GM19193 (cell line): Measurements from ENCODE around the gene IMMP2L.

Experiments
- POLR2A ChIP-seq: IDR thresholded peaks from 4 replicates; pipeline ENCODE4 v1.6.1; 2011; ENCODE audit not compliant: insufficient read depth, insufficient read length; ENCODE audit errors: extremely low read depth

Gene IMMP2L

DNA sequence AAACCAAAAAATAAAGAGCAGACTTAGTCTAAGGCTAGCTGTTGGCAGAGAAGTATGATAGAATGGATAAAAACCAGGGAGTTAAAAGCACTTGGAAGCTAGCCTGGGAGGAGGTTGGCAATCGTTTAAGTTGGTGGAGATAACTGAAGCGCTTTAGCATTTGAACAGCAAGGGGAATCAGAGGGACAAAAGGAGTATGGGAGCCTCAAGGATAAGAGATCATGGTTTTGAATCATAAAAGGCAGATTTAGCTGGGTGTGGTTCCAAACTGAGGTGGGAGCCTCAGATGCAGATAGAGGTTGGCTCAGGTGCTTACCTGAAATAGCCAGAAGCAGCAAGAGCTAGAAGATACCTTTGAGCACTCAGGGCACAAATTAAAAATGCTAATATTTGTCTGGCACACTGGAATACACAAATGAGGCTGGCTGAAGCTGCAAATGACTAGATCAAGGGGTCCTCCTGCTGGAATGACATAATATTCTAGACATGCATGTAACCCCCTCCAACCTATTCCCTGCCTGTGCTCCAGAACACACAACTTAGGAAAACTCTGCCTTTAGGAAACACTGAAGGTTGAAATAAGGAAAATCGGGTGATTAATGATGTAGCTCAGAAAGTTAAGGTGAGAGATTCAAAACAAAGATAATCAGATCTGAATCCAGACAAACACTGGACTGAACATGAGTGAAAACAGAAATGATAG, 843.6 kb downstream of the IMMP2L start:
- no peak for TF ChIP-seq POLR2A

DNA sequence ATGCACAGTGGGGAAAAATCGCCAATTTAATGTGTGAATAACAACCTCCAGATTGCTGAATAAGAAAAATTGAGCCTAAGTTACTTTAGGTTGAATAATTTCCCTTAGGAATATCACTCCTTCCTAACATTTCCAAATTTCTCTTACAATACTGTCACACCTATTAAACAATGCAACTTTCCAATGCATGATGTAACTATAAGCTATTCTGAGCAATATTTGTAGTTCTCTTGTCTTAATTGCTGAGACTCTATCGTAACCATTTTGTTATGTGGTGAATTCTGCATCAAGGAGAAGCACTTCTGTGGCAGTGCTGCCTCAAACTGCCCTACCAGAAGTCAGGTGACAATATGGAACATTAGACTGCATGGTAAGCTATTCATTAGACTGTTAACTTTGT, 858.1 kb downstream of the IMMP2L start:
- TF ChIP-seq POLR2A = no peak

DNA sequence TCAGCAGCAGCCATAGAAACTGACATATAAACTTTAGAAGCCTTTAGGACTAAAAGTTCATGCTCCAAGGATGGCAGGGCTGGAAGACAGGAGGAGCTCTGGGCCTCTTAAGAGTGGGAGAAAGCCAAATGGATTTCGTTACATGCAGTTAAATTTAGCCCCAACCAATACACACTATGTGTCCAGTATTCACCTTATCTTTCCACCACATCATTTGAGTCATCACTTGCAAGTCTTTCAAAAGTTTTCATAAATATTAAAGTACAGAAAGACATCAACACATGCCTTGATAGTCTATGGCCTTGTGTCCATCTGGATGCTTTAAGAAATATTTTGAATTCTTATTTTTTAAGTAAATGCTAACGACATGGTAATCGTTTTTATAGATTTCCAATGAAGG, 863.7 kb downstream of the IMMP2L start:
- TF ChIP-seq POLR2A = no peak

DNA sequence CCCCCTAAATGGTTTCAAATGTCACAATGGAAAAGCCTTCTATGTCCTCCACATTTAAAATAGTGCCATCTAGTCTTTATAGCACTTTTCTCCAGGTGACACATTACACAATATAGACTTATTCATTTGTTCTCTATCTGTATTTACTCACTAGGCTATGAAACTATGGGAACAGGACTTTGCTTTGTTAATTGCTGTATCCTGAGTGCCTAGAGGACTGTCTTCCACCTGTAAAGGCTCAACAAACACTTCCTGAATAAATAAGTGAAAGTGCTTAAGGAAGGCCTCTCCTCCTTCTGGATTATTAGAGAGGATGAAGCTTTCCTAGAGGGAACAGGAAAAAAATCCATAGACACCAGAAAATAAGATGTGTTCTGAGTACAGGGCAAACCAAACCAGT, 868.9 kb downstream of the IMMP2L start:
- no peak for TF ChIP-seq POLR2A

DNA sequence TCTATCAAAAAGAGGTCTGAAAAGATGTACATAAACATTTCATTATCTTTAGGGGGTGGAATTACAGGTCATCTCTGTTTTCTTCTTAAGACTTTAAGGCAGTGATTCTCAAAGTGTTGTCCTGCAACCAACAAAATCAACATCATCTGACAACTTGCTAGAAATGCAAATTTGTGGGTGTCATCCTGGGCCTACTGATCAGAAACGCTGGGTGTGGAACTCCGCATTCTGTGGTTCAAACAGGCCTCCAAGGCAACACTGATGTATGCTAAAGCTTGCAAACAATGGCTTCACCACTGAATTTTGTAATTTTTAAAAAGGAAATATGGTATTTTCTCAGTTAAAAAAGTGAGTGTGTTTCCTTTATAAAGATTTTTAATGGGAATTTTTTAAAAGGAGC, 873.4 kb downstream of the IMMP2L start:
- TF ChIP-seq POLR2A = no peak

DNA sequence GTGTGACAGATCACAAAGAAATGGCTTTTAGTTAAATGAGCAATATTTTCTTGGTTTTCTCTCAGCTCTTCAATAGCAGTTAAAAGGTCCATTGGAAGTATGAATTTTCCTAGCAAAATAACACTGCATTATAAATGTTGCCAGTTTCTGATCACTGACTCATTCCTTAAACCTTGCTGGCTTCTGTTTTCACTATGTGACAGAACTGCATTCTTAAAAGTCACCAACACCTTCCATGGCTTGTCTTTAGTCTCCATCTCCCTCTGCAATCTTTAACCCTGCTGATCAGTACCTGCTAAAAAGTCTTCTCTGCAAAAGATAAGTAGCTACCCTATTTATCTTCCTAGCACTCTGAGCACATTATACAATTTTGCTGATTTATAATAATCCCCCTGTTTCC, 876.4 kb downstream of the IMMP2L start:
- no peak for TF ChIP-seq POLR2A

DNA sequence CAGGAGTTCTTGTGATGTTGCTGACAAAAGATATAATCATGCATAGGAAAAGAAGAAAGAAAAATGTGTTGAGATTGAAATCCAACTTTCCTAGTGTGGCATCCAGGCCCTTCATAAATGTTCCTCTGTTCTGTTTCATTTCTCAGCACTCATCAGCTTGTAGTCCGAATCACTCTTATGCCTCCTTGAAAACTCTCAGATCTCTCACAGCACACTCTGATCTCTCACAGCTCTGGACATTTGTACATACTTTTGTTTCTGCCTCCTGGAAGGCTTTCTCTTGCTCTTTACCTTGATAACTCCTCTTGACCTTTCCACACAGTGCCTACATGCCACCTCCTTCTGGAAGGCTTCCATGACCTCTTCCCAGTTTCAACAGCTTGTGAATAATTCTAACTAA, 880.4 kb downstream of the IMMP2L start:
- no peak for TF ChIP-seq POLR2A

DNA sequence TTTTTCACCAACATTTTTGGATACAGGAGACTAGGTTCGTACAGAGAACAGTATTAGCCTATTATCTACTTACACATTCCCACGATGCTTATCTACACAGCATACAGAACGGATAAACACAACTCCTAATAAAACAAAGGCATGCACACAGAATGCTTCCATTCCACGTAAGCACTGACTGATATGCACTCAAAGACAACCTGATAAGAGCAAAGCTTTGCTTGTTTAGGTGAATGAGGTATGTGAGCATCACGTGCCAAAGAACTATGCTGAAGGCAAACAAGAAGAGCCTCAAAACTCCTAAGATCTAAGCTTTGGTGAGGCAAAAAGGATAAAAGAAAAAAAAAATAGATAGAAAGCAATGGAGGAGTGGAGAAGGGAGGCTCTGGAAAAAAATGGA, 884.9 kb downstream of the IMMP2L start:
- TF ChIP-seq POLR2A = no peak

DNA sequence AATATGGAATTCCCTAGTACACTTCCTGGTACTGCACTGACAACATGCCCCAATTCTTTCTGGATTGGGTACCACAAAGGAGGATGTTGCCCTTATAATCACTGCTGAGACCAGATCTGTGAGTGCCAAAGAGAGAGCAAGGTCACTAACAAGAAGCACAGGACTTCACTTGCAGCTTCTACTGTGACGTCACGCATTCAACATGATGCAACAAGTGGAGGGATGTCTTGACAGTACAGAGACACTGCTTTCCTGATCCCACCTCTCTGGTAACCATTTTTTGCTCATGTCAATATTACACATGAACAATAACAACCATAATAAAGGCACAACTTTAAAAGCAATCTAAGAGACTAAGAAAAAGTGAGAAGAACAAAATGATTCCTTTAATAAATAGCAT, 885.5 kb downstream of the IMMP2L start:
- TF ChIP-seq POLR2A = no peak

DNA sequence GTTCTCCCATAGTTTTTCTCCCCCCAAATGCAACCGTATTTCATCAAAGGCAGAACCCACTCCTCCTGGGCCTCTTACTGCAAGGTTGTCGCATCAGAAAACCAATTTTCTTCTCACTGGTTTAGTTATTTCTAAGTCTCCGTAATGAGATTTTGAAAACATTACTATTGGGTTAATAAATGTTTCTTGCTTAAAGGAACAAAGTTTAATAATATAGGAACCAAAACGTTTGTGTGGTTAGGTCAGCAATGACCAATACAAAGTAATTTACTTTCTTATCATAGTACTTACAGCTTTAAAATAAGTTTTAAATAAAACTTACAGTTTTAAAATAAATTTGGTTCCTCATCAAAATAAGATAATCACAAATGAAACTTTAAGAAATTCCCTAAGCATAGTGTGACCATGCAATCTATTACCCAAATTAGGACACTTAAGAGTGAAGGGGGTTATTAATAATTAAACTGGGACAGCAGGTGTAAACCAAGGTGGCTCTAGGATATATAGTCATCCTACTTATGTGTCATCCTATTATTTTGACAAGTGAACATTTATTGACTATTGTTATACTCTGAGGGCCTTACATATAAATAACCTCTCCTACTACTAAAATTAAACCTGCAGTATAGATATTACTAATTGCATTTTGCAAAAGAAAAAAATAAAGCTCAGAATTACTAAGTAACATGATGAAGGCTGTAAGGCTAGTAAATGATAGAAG, 886.7 kb downstream of the IMMP2L start:
- TF ChIP-seq POLR2A = no peak

DNA sequence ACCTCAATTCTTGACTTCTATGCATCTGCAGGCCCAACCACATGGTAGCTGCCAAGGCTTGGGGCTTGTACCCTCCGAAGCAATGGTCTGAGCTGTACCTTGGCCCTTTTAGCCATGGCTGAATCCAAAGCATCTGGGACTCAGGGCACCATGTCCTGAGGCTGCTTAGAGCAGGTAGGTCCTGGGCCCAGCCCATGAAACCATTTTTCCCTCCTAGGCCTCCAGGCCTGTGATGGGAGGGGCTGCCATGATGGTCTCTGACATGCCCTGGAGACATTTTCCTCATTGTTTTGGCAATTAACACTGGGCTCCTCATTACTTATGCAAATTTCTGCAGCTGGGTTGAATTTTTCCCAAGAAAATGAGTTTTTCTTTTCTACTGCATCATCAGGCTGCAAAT, 889.1 kb downstream of the IMMP2L start:
- TF ChIP-seq POLR2A = no peak

DNA sequence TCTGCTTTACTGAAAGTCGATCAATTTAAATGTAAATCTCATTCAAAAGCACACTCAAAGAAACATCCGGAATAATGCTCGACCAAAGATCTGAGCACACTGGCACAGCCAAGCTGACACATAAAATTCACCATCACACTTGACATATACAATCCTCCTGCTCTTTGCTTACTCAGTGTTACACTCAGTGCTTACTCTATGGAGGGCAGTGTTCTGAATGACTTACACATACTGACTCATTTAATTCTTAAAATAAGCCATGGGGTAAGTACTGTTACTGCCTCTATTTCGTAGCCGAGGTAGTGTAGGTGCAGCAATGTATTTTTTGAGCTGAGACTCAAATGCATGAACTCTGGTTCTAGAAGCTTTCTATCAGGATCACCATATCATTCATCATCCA, 892.9 kb downstream of the IMMP2L start:
- no peak for TF ChIP-seq POLR2A

DNA sequence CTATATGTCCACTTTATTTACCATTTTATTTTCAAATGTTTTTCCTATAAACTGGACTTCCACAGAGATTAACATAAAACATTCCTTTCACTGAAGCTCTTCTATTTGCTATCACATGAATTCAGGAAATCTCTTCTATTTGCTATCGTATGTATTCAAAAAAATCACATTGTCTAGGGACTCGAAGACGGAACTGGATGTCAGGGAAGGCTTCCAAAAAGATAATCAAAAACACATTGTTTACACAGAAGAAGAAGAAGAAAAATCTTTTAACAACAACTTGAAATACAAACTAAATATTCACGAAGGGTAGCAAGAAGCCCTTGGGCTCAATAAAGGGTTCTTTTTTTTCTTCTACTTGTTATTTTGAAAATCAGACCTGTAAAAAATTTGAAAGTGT, 897.5 kb downstream of the IMMP2L start:
- TF ChIP-seq POLR2A = no peak

DNA sequence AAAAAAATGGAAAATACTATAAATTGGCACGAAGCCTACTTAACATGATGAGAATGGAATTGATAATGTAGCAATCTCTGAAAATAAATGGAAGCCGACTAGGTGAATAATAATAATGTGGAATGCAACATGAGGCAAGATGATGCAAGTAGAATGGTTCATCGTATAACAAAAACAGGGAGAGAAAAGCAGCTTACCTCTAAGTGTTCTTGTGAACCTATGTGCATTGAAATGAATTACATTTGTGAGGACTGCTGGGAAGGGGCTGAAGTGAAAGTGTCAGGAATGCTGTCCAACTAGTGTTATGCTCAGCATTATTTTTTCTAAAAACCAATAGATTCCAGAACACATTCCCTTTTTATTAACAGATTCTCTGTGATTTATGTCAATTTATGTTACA, 912.0 kb downstream of the IMMP2L start:
- no peak for TF ChIP-seq POLR2A

DNA sequence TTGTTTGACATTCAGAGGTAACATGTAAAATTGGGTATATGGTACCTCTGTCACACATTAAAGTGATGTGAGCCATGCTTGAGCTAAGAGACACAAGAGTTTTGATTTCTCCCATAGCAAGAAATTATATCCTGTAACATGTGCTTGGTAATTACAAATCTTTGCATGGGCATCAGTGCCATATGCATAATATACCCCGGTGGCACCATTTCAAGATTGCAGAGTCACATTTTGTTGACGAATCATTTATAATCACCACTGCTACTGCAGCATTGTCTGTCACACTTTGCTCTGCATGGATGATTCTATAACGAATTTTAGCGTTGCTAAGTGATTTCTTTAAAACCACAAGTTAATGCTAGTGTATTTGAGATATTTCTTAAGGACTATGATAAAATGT, 915.0 kb downstream of the IMMP2L start:
- TF ChIP-seq POLR2A = no peak

DNA sequence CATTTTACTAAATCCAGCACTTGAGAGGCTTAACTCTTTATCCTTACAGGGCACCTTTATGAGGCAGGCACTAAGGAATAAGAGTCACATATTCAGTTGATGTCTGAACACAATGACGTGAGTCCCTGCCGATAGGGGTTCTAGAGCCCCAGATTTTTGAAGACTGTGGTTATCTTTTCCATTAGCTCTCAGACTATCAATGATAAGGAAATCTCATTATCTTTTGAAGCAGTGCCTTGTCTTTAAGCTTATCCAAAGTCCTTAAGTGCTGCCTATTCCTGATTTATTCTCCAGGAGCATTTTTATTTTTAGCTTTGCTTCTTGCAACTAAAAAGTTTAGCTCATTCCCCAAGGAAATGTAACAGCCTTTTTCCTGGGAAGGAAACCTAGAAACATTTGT, 915.5 kb downstream of the IMMP2L start:
- TF ChIP-seq POLR2A = no peak
